WTC11 (cell line): Measurements from ENCODE around the gene KSR1. TPM values are rescaled to one million over a fixed set of nuclear protein-coding genes. Genes with fewer than 3 reads are reported as not detected.

Experiments
- ATAC-seq: fragments of 200-7000 bp; cut with Tn5 transposase; 2 replicates; pipeline ENCODE4 v1.10.0; 2021; ENCODE audit warnings: mild to moderate bottlenecking, moderate library complexity
- CTCF ChIA-PET: fragments of 300-600 bp; sonication (Branson Sonifier 250); formaldehyde crosslinking; loops from one replicate; lab custom pipeline; 2021; ENCODE audit warnings: antibody characterized with exemption; lab: Charles Lee
- POLR2A ChIA-PET: fragments of 350-600 bp; sonication (Branson Sonifier 250); formaldehyde crosslinking; loops from one replicate; lab custom pipeline; 2021; ENCODE audit warnings: antibody characterized with exemption; lab: Charles Lee
- DNase-seq: peaks from one replicate; pipeline ENCODE4 v3.0.0; 2021; ENCODE audit warnings: low spot score
- H3K27ac Mint-ChIP-seq: 2 replicates; pipeline ENCODE4 v1.8.0; 2021; ENCODE audit warnings: mixed read lengths
- H3K27me3 Mint-ChIP-seq: 2 replicates; pipeline ENCODE4 v1.8.0; 2021; ENCODE audit warnings: low read depth, mild to moderate bottlenecking, moderate library complexity, mixed read lengths
- H3K36me3 Mint-ChIP-seq: 2 replicates; pipeline ENCODE4 v1.8.0; 2021; ENCODE audit warnings: mixed read lengths
- H3K4me1 Mint-ChIP-seq: 2 replicates; pipeline ENCODE4 v1.8.0; 2022; ENCODE audit warnings: mixed read lengths
- H3K4me3 Mint-ChIP-seq: 2 replicates; pipeline ENCODE4 v1.8.0; 2021; ENCODE audit warnings: mild to moderate bottlenecking, moderate library complexity, mixed read lengths
- H3K9me3 Mint-ChIP-seq: 2 replicates; pipeline ENCODE4 v1.8.0; 2021; ENCODE audit warnings: mixed read lengths
- ATF1 ChIP-seq: sonication (generic); formaldehyde crosslinking; IDR thresholded peaks from 2 replicates; pipeline ENCODE4 v1.8.1; 2023; ENCODE audit warnings: mild to moderate bottlenecking, moderate library complexity, missing genetic modification reagents
- ATF2 ChIP-seq: sonication (generic); formaldehyde crosslinking; IDR thresholded peaks from 2 replicates; pipeline ENCODE4 v1.8.1; 2022; ENCODE audit warnings: low read depth, missing genetic modification reagents, borderline replicate concordance
- CDX4 ChIP-seq: fragments of 250-450 bp; sonication (Bioruptor Pico); IDR thresholded peaks from 2 replicates; pipeline ENCODE4 v1.9.0; 2021; ENCODE audit warnings: moderate library complexity, mild to moderate bottlenecking, inconsistent platforms, borderline replicate concordance
- CREB1 ChIP-seq: sonication (generic); formaldehyde crosslinking; IDR thresholded peaks from 2 replicates; pipeline ENCODE4 v1.8.0; 2023; ENCODE audit warnings: mild to moderate bottlenecking, missing genetic modification reagents
- CREM ChIP-seq: sonication (generic); formaldehyde crosslinking; IDR thresholded peaks from 2 replicates; pipeline ENCODE4 v1.8.1; 2022; ENCODE audit warnings: mild to moderate bottlenecking, missing genetic modification reagents, moderate library complexity
- ELF4 ChIP-seq: sonication (generic); formaldehyde crosslinking; IDR thresholded peaks from 2 replicates; pipeline ENCODE4 v1.8.1; 2022; ENCODE audit warnings: low read depth, mild to moderate bottlenecking, moderate library complexity, missing genetic modification reagents
- HMGXB4 ChIP-seq: sonication (generic); formaldehyde crosslinking; IDR thresholded peaks from 2 replicates; pipeline ENCODE4 v1.8.1; 2023; ENCODE audit warnings: mild to moderate bottlenecking, moderate library complexity, missing genetic modification reagents
- IRF2 ChIP-seq: sonication (generic); formaldehyde crosslinking; IDR thresholded peaks from 2 replicates; pipeline ENCODE4 v1.8.0; 2022; ENCODE audit warnings: low read depth, missing genetic modification reagents, borderline replicate concordance
- JAZF1 ChIP-seq: fragments of 250-450 bp; sonication (Bioruptor Pico); IDR thresholded peaks from 2 replicates; pipeline ENCODE4 v1.9.0; 2021; ENCODE audit warnings: moderate library complexity, mild to moderate bottlenecking, inconsistent platforms
- NFE2L1 ChIP-seq: sonication (generic); formaldehyde crosslinking; IDR thresholded peaks from 2 replicates; pipeline ENCODE4 v1.8.1; 2023; ENCODE audit warnings: missing genetic modification reagents
- NFYB ChIP-seq: sonication (generic); formaldehyde crosslinking; conservative IDR thresholded peaks from 2 replicates; pipeline ENCODE4 v1.8.0; 2022; ENCODE audit warnings: low read depth, missing genetic modification reagents
- NR2C2 ChIP-seq: sonication (generic); formaldehyde crosslinking; IDR thresholded peaks from 2 replicates; pipeline ENCODE4 v1.8.0; 2022; ENCODE audit warnings: mild to moderate bottlenecking, missing genetic modification reagents
- OVOL2 ChIP-seq: fragments of 250-450 bp; sonication (Bioruptor Pico); IDR thresholded peaks from 2 replicates; pipeline ENCODE4 v1.9.0; 2021; ENCODE audit warnings: mild to moderate bottlenecking, borderline replicate concordance
- ZNF532 ChIP-seq: fragments of 250-450 bp; sonication (Bioruptor Pico); IDR thresholded peaks from 2 replicates; pipeline ENCODE4 v1.9.0; 2021; ENCODE audit warnings: mild to moderate bottlenecking, borderline replicate concordance
- total RNA-seq: library from RNA; stranded (reverse); gene quantifications from 3 replicates; pipeline ENCODE4 v1.2.3, GENCODE V29; 2021
- TF ChIP-seq, protein P1 (sequence below): fragments of 200-600 bp; IDR thresholded peaks from 2 replicates; pipeline ENCODE4 v1.8.0; 2022; ENCODE audit warnings: antibody characterized with exemption
- TF ChIP-seq, protein P2 (sequence below): fragments of 250-450 bp; sonication (Bioruptor Pico); IDR thresholded peaks from 2 replicates; pipeline ENCODE4 v1.8.0; 2021; ENCODE audit warnings: mild to moderate bottlenecking
- TF ChIP-seq, protein P3 (sequence below): fragments of 250-450 bp; sonication (Bioruptor Pico); conservative IDR thresholded peaks from 2 replicates; pipeline ENCODE4 v1.9.0; 2021; ENCODE audit warnings: mild to moderate bottlenecking

The KSR1 gene
- total RNA-seq, 1 experiment from 2014 or later = 45.5 TPM

GRCh38 chr17:27666831-27667560 lies 210.7 kb downstream of the KSR1 start (continued):
- TF ChIP-seq ZNF532 (CRISPR knock-in tag) = no peak
- no peak for TF ChIP-seq IRF2 (CRISPR knock-in tag)
- TF ChIP-seq, all 79 proteins: peak for 0

DNA sequence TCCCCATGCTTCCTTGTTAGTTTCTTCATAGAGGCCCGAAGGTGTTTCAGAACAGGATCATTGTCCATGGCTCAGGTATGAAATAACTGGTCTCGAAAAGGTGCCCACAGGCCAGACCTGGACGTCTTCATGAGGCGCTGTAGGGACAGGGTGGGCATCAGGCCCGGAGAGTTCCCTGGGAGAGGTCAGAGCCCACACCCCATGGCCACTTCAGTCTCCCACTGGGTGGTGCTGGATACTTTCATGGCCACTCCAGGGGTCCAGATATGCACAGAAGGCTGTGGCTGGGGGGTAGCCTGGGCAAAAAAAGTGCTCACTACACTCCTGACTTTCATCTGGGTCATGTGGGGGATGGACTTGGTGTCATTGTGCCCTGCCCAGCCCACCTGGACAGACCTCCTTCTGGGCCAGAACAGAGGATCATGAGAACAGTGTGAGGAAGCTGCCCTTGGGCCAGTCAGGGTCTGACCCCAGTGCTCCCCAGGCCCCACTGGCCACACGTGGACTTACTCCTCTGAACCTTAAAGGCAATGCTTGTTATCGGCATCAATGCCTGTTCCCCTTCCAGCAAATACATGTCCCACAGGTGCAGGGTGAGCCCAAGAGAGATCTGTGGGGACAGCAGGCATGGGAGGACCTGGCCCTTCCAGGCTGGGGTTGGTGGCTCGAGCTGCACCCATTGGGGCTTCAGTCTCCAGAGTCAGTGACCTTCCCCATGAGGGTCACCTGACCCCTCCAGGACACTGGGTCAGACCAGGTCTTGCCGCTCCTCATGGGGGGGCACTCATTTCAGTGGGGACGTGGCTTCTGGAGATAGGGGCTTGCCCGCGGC lies 211.6 kb downstream of the KSR1 start:
- ChIA-PET CTCF (no interaction called here), POLR2A (no interaction called here)
- no peaks in the 10 kb centered on the region for H3K4me1 Mint-ChIP-seq
- DNase-seq (no peak), ATAC-seq (no peak)
- TF ChIP-seq ELF4 (CRISPR knock-in tag) (no peak), OVOL2 (CRISPR knock-in tag) (no peak), HMGXB4 (CRISPR knock-in tag) (no peak), ATF1 (CRISPR knock-in tag) (no peak), NFE2L1 (no peak), NFYB (CRISPR knock-in tag) (no peak), CDX4 (CRISPR knock-in tag) (no peak), ATF2 (CRISPR knock-in tag) (no peak), NR2C2 (CRISPR knock-in tag) (no peak), CREB1 (no peak), IRF2 (CRISPR knock-in tag) (no peak), CREM (no peak), JAZF1 (CRISPR knock-in tag) (no peak)
- TF ChIP-seq, protein P1, sequence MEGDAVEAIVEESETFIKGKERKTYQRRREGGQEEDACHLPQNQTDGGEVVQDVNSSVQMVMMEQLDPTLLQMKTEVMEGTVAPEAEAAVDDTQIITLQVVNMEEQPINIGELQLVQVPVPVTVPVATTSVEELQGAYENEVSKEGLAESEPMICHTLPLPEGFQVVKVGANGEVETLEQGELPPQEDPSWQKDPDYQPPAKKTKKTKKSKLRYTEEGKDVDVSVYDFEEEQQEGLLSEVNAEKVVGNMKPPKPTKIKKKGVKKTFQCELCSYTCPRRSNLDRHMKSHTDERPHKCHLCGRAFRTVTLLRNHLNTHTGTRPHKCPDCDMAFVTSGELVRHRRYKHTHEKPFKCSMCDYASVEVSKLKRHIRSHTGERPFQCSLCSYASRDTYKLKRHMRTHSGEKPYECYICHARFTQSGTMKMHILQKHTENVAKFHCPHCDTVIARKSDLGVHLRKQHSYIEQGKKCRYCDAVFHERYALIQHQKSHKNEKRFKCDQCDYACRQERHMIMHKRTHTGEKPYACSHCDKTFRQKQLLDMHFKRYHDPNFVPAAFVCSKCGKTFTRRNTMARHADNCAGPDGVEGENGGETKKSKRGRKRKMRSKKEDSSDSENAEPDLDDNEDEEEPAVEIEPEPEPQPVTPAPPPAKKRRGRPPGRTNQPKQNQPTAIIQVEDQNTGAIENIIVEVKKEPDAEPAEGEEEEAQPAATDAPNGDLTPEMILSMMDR = no peak
- TF ChIP-seq, protein P2, sequence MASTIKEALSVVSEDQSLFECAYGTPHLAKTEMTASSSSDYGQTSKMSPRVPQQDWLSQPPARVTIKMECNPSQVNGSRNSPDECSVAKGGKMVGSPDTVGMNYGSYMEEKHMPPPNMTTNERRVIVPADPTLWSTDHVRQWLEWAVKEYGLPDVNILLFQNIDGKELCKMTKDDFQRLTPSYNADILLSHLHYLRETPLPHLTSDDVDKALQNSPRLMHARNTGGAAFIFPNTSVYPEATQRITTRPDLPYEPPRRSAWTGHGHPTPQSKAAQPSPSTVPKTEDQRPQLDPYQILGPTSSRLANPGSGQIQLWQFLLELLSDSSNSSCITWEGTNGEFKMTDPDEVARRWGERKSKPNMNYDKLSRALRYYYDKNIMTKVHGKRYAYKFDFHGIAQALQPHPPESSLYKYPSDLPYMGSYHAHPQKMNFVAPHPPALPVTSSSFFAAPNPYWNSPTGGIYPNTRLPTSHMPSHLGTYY (CRISPR knock-in tag) = no peak
- TF ChIP-seq, protein P3, sequence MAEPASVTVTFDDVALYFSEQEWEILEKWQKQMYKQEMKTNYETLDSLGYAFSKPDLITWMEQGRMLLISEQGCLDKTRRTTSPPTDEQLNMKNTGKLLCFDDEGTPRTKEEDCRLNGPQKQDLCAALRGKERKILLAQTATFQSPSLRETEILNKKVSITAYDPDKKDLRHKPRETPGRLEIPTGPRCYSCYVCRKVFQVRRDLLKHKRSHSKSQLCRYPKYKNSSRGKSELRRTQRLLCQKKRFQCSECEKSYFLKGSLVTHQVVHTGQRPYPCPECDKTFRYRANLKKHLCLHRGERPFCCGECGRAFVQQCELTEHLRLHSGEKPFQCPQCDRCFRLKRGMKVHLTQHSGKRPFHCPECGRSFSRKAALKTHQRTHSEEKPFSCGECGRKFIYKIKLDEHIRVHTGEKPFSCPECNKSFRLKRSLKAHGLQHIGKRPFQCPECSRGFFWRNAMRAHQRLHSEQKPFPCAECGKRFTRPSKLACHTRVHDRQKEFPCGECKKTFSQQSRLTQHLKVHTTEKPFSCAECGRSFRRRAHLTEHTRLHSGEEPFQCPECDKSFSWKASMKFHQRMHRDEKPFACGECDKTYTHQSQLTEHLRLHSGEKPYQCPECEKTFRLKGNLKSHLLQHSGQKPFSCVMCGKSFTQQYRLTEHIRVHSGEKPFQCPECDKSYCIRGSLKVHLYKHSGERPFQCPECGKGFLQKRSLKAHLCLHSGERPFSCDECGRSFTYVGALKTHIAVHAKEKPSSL (CRISPR knock-in tag) = no peak
- H3K27me3 Mint-ChIP-seq = no peaks in the 10 kb centered on the region
- H3K4me3 Mint-ChIP-seq = no peak overlapping the region
- H3K27ac Mint-ChIP-seq = no peak overlapping the region
- H3K9me3 Mint-ChIP-seq = no peaks in the 10 kb centered on the region
- H3K36me3 Mint-ChIP-seq = no peaks in the 10 kb centered on the region
